AML-193 (cell line): ENCODE results near the gene CRIP3.
"Not testable (repeated sequence)": the region's sequence is repeated elsewhere in the genome, so short reads cannot be mapped to it uniquely, and the experiment has no call there.

Source experiments
- DNase-seq, 2 experiments: peaks; one replicate each; lab custom pipeline; 2025; lab: John Stamatoyannopoulos, UW

CRIP3 gene

GRCh38 chr6:43306086-43306485, 2.5 kb downstream of the CRIP3 start:
- DNase-seq: no peak

GRCh38 chr6:43304882-43305281, 3.7 kb downstream of the CRIP3 start:
- DNase-seq: no peak

GRCh38 chr6:43304361-43304760, 4.3 kb downstream of the CRIP3 start:
- no peak for DNase-seq

- DNase-seq: no peak
These were observed 4.8 kb downstream of the CRIP3 start for GRCh38 chr6:43303751-43304331.

GRCh38 chr6:43303006-43303405, 5.6 kb downstream of the CRIP3 start:
- not testable (repeated sequence) for DNase-seq

- no peak for DNase-seq
These were observed 6.5 kb downstream of the CRIP3 start for GRCh38 chr6:43302126-43302525.

- no peak for DNase-seq
These were observed 7.3 kb downstream of the CRIP3 start for GRCh38 chr6:43301081-43301870.

GRCh38 chr6:43299338-43300293, 9.0 kb downstream of the CRIP3 start:
- DNase-seq: no peak

- DNase-seq: no peak
These were observed 9.9 kb downstream of the CRIP3 start for GRCh38 chr6:43298565-43299337.

- DNase-seq: no peak
These were observed 10.7 kb downstream of the CRIP3 start, which contains the start of gene SLC22A7 for GRCh38 chr6:43297644-43298564. Gene SLC22A7 (plus strand): TSS chr6:43298260. CDS start chr6:43298359, 99 bp downstream.

- no peak for DNase-seq
These were observed 11.7 kb downstream of the CRIP3 start for GRCh38 chr6:43296780-43297497.

GRCh38 chr6:43295456-43295855, 13.2 kb downstream of the CRIP3 start:
- no peak for DNase-seq

GRCh38 chr6:43294536-43294935, 14.1 kb downstream of the CRIP3 start:
- no peak for DNase-seq

- no peak for DNase-seq
These were observed 14.9 kb downstream of the CRIP3 start for GRCh38 chr6:43293698-43294097.

GRCh38 chr6:43292763-43293318, 15.8 kb downstream of the CRIP3 start:
- DNase-seq: no peak

- DNase-seq: no peak
These were observed 16.3 kb downstream of the CRIP3 start for GRCh38 chr6:43292341-43292740.

GRCh38 chr6:43291708-43292107, 16.9 kb downstream of the CRIP3 start:
- DNase-seq: no peak

GRCh38 chr6:43290905-43291355, 17.7 kb downstream of the CRIP3 start:
- no peak for DNase-seq

- DNase-seq: no peak
These were observed 18.2 kb downstream of the CRIP3 start for GRCh38 chr6:43290339-43290904.
